HEK293T (cell line): ENCODE data around the gene ABCD1.

Experiments used
- ARNT ChIP-seq: fragments of 450-650 bp; IDR thresholded peaks from 2 replicates; pipeline ENCODE4 v1.6.1; 2017; ENCODE audit warnings: mild to moderate bottlenecking
- LEF1 ChIP-seq: fragments of 450-650 bp; IDR thresholded peaks from 2 replicates; pipeline ENCODE4 v1.6.1; 2017; ENCODE audit warnings: mild to moderate bottlenecking, borderline replicate concordance
- NFRKB ChIP-seq: fragments of 450-650 bp; IDR thresholded peaks from 2 replicates; pipeline ENCODE4 v1.6.1; 2016; ENCODE audit warnings: mild to moderate bottlenecking, moderate library complexity
- PKNOX1 ChIP-seq: fragments of 450-650 bp; IDR thresholded peaks from 2 replicates; pipeline ENCODE4 v1.6.1; 2016
- SP1 ChIP-seq: fragments of 450-650 bp; IDR thresholded peaks from 2 replicates; pipeline ENCODE4 v1.6.1; 2017
- SUZ12 ChIP-seq: fragments of 450-650 bp; IDR thresholded peaks from 2 replicates; pipeline ENCODE4 v1.6.1; 2016; ENCODE audit warnings: mild to moderate bottlenecking
- TARDBP ChIP-seq: fragments of 450-650 bp; IDR thresholded peaks from 2 replicates; pipeline ENCODE4 v1.6.1; 2016

- TF ChIP-seq SUZ12 (no peak), ARNT (no peak), LEF1 (no peak), TARDBP (no peak), SP1 (no peak), PKNOX1 (no peak), NFRKB (no peak)
These were observed 35.6 kb upstream of the ABCD1 start for GRCh38 chrX:153688911-153689590.
